GM12872 (cell line): ENCODE results near the gene NAV2.

Source experiments
- TF ChIP-seq, protein P1 (sequence below): IDR thresholded peaks from 3 replicates; pipeline ENCODE4 v1.5.1; 2011; ENCODE audit warnings: low read depth, mild to moderate bottlenecking, low read length, moderate library complexity; ENCODE audit not compliant: insufficient read depth

NAV2 gene

DNA sequence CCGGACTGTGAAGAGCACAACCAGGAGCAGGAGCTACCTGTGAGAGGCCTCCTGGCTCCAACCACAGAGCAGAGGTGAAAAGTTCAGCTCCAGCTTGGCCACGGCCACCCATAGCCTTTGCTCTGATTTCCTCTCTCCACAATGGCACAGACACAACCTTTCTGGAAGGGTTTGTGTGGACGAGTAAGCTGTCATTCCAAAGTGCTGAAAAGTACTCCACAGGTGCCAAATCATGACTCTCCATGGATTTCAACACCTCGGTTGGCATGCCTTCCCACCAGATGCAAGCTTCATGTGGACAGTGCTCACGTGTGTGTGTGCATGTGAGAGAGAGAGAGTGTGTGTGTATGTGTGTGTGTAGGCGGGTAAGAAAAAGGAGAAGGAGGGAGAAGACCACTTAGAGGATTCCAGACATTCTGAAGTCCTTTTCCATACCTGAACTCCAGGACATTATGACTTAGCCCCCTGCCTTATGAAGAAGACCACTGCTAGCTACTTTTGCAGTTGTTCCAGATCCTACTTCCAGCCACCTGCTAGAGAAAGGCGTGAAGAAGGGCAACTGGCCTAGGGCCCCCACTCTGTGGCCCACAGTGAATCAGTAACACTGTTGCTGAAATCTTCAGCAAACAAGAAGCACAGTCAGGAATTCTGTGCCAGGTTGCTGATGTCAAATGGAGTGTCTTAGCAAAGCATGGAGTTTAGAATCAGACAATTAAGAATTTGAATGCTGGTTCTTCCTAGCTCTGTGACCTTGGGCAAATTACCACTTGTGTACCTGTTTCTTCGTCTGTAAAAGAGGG is 13.9 kb upstream of the NAV2 start:
- TF ChIP-seq, protein P1, sequence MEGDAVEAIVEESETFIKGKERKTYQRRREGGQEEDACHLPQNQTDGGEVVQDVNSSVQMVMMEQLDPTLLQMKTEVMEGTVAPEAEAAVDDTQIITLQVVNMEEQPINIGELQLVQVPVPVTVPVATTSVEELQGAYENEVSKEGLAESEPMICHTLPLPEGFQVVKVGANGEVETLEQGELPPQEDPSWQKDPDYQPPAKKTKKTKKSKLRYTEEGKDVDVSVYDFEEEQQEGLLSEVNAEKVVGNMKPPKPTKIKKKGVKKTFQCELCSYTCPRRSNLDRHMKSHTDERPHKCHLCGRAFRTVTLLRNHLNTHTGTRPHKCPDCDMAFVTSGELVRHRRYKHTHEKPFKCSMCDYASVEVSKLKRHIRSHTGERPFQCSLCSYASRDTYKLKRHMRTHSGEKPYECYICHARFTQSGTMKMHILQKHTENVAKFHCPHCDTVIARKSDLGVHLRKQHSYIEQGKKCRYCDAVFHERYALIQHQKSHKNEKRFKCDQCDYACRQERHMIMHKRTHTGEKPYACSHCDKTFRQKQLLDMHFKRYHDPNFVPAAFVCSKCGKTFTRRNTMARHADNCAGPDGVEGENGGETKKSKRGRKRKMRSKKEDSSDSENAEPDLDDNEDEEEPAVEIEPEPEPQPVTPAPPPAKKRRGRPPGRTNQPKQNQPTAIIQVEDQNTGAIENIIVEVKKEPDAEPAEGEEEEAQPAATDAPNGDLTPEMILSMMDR, result no peak

DNA sequence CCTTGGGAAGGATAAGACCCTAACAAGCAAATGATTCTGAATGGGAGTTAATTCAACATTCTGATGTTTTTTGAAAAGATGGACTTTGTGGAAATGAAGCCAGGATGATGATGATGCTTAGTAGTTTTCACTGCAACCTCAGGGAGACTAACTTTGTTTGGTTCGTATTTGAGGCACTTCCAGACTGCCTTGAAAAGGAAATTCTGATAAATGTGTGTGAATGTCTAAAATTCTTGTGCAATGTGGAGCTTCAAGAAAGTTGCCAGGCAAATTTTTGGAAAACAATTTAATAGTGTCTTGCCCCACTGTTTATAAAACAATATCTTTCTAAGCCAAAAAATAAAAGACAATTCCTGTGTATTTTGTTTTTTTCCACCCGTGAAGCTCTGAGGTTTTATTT is 11.2 kb upstream of the NAV2 start:
- TF ChIP-seq, protein P1, result no peak

DNA sequence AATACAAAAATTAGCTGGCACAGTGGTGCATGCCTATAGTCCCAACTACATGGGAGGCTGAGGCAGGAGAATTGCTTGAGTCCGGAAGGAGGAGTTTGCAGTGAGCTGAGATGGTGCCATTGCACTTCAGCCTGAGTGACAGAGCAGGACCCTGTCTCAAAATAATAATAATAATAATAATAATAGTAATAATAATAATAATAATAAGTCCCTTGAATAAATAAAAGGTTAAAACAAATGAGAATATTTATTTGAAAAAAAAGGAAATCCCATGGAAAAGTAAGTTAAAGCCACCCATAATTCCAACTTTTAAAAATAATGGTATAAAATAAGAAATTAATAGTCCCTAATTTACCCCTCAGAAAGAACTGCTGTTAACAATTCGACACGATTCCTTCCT is 10.0 kb upstream of the NAV2 start:
- TF ChIP-seq, protein P1, result no peak

DNA sequence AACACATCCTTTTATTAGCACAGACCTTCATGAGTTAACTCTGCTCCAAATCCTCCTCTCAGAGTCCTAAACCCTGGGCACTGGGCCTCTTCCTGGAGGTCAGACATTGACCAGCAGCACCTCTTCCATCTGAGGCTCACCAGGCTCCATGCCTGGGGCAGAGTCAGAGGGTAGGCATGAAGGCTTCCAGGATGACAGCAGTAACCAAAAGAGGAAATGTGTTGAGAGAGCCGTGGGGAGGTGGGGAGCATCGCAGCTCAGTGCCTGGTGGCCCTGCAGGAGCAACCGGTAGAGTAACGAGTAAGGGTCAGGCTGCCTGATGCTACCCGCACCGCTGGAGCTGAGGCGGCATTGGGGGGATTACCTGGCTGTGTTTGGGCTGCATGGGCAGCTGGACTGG is 9.4 kb upstream of the NAV2 start:
- TF ChIP-seq, protein P1, result no peak

DNA sequence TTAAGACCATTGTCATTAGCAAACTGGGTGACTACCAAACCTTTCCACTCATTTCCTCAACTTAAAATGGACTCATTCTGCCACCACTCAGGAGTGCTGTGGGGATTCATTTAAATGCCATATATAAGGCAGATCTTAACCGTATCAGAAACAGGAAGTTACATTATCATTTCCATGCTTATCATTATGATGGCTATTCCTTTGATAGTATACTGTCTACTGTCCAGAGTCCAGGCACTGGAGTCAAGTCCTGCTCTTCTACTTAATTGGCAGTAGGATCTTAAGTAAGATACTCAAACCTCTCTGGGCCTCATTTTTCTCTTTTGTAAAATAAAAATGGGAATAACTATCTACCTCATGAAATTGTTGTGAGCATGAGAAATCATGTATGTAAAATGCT is 8.4 kb upstream of the NAV2 start:
- TF ChIP-seq, protein P1, result no peak

DNA sequence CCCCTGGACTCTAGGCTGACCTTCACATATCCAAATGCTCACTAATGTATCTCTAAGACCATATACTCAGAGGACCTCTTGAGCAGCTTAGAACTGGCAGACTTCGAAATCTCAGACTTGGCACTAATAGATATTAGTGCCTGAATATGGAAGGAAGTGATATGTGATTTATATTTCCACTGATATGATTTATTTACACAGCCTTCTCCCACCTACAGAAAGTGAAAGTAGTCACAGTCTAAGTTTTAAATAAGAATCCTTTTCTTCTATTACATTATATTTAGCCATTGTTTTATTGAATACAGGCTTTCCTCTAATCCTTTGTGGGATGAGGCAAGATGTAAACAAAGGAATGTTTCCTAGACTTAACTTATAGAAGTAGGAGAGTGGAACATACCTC is 6.7 kb upstream of the NAV2 start:
- TF ChIP-seq, protein P1, result no peak

DNA sequence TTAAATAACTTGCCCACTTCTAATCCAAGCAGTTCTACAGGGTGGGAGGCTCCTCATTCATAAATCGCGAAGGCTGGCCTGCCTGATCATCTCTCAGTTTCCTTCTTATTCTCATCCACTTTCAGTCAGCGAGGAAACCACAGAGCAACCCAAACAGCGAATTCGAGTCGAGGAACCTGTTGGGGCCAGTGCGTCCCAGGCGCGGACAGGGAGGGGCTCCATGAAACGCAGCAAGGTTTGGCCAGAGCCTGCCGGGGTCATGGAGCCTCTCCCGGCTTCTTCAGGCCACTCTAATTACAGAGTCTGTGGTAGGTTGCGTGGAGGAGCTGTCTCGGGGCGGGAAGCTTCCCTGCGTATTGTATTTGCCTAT is 741 bp upstream of the NAV2 start:
- TF ChIP-seq, protein P1, result no peak
